Thyroid gland (tissue), 4 donors: ENCODE results near the gene ST3GAL4. TPM values are rescaled to one million over a fixed set of nuclear protein-coding genes. Genes with fewer than 3 reads are reported as not detected.

ENCODE experiments used
- DNase-seq, 2 donors: peaks; one replicate each; pipeline ENCODE4 v3.0.0-alpha.2; 2019
- H3K27ac ChIP-seq, 3 donors: fragments of 200-600 bp; sonication (generic); 1 replicate in 2 of 3; 2 replicates in 1 of 3; pipeline ENCODE4 v1.5.1; 2016 to 2019; ENCODE audit warnings: mild to moderate bottlenecking in 1 of 3, moderate library complexity in 1 of 3
- H3K27me3 ChIP-seq: fragments of 200-600 bp; sonication (generic); one replicate; pipeline ENCODE4 v1.5.1; 2019
- H3K36me3 ChIP-seq, 2 donors: fragments of 200-600 bp; sonication (generic); one replicate each; pipeline ENCODE4 v1.5.1; 2016 to 2019
- H3K4me1 ChIP-seq, 2 donors: fragments of 200-600 bp; sonication (generic); one replicate each; pipeline ENCODE4 v1.5.1; 2017 to 2019
- H3K4me3 ChIP-seq, 3 donors: fragments of 200-600 bp; sonication (generic); replicated peaks in 1 of 3; 1 replicate in 2 of 3; 2 replicates in 1 of 3; pipeline ENCODE4 v1.5.1; 2016; ENCODE audit warnings: mild to moderate bottlenecking in 1 of 3
- H3K9me3 ChIP-seq: fragments of 200-600 bp; sonication (generic); one replicate; pipeline ENCODE4 v1.5.1; 2017
- POLR2A ChIP-seq, 2 donors: fragments of 450-650 bp; IDR thresholded peaks; one replicate each; pipeline ENCODE4 v1.6.1; 2017; ENCODE audit warnings: antibody characterized with exemption in 2 of 2, mild to moderate bottlenecking in 2 of 2, moderate library complexity in 1 of 2
- WGBS, 2 donors: methylation state at CpG; one replicate each; pipeline ENCODE4 v1.1.5; 2017; 5-methylcytosine and 5-hydroxymethylcytosine counted together
- intact Hi-C: fragments of 100-400 bp; cut with DNase I; formaldehyde crosslinking; loops from one replicate; pipeline ENCODE4 v1.15.1; 2023
- total RNA-seq, 4 donors: library from RNA; depleted of rRNA; stranded (reverse); fragments of >200 nt; gene quantifications; one replicate each; pipeline ENCODE4 v1.2.3, GENCODE V29; 2016
- TF ChIP-seq, protein P1 (sequence below), 6 experiments: fragments of 200-600 bp in 3 of 6; fragments of 450-650 bp in 3 of 6; sonication (generic) in 3 of 6; IDR thresholded peaks; one replicate each; pipeline ENCODE4 v1.5.1; 2016 to 2019; ENCODE audit warnings: antibody characterized with exemption in 6 of 6, mild to moderate bottlenecking in 2 of 6, inconsistent platforms in 1 of 6, moderate library complexity in 1 of 6

Gene ST3GAL4
- total RNA-seq, 4 donors from 2014 or later = 5.3 to 33.9 (median 26.4) TPM

DNA sequence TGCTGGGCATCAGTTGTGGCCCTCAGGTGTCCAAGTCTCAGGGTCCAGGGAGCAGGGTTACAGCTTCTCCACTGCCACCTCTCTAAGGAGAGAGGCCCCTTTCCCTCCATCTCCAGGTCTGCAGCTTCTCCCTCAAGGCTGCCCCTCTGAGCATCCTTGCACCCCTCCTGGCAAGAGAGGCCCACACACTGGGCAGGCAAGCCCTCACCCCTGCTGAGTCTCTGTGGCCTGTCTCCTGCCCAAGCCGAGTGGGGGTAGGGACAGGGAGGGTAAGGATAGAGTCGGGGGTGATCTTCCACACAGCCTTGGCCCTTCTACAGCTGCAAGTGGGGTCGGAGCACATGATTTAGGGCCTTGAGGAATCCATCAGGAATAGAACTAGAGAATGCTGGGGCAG, 76.6 kb downstream of the ST3GAL4 start:
- peaks cover 0 to 8% of the 10 kb centered on the region in 2 donors for H3K4me1 ChIP-seq

DNA sequence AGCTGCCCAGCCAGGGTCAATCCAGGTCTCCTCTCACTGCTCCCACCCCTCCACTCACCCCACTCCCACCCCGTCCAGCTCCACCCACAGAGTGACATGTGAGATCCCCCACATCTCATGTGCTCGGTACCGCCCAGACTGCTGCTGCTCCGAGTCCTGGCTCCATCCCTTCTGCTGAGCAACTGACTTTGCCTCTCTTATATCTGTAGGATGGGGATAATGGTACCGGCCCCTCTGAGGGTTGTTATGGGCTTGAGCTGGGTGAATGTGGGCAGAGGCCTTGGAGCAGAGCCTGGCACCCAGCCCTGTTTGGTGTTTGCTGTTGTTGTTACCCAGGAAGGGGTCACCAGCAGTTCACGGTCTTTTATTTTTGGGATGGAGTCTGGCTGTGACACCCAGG, 77.0 kb downstream of the ST3GAL4 start:
- Histone ChIP-seq H3K36me3 (no peaks in the 10 kb centered on the region), H3K9me3 (no peaks in the 10 kb centered on the region), H3K4me3 (no peak overlapping the region), H3K27ac (peak overlapping the region in 2 of 3 donors; percentile 38 to 63), H3K4me1 (peaks cover 0 to 8% of the 10 kb centered on the region in 2 donors), H3K27me3 (no peaks in the 10 kb centered on the region)
- DNase-seq = no peak
- intact Hi-C loops = no loop called here
- WGBS, 2 donors = 66 to 92% methylated on average over 4 to 5 of the region's 6 CpGs
- TF ChIP-seq, protein P1, sequence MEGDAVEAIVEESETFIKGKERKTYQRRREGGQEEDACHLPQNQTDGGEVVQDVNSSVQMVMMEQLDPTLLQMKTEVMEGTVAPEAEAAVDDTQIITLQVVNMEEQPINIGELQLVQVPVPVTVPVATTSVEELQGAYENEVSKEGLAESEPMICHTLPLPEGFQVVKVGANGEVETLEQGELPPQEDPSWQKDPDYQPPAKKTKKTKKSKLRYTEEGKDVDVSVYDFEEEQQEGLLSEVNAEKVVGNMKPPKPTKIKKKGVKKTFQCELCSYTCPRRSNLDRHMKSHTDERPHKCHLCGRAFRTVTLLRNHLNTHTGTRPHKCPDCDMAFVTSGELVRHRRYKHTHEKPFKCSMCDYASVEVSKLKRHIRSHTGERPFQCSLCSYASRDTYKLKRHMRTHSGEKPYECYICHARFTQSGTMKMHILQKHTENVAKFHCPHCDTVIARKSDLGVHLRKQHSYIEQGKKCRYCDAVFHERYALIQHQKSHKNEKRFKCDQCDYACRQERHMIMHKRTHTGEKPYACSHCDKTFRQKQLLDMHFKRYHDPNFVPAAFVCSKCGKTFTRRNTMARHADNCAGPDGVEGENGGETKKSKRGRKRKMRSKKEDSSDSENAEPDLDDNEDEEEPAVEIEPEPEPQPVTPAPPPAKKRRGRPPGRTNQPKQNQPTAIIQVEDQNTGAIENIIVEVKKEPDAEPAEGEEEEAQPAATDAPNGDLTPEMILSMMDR (IDR thresholded peaks at IDR 0.05) = no peak
- TF ChIP-seq POLR2A (IDR thresholded peaks at IDR 0.05) = no peak

More for the DNA sequence above, 76.6 kb downstream of the ST3GAL4 start:
- no peak overlapping the region for H3K4me3 ChIP-seq
- no peak for DNase-seq
- H3K27ac ChIP-seq = peak overlapping the region in 2 of 3 donors; percentile 38 to 63
- 65 to 75% methylated on average over 3 of the region's 3 CpGs for WGBS, 2 donors
- H3K9me3 ChIP-seq = no peaks in the 10 kb centered on the region
- no peaks in the 10 kb centered on the region for H3K36me3 ChIP-seq
- no peak for TF ChIP-seq POLR2A (IDR thresholded peaks at IDR 0.05)
- TF ChIP-seq, protein P1 (IDR thresholded peaks at IDR 0.05) = no peak
- H3K27me3 ChIP-seq = no peaks in the 10 kb centered on the region
- intact Hi-C loops = no loop called here

DNA sequence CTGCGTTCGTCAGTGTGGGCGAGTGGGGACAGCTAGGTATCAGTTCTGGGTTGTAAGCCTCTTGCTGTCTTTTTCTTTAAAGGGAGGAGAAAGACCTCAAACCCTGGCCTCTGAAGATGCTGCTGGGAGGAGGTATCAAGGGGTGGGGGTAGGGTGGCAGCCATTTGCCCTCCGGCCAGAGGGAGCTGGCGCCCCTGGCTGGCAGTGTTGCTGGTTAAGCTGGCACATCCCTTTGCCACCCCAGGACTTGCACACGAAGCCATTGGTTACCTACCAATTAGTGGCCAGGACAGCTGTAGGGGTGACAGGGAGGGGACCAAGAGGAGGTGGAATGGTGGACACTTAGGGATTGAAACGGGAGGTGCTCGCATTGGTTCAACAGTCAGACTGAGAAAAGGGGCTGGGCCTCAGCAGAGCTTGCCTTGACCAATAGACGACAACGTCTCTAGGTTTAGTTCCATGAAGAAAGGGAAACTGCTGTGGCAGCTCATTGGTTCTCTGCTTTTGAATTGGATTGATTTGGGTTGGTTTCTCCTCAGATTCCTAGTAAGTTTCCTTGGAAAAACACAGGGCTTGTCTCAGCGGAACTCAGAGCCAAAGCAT, 77.9 kb downstream of the ST3GAL4 start:
- no peak overlapping the region for H3K27ac ChIP-seq
- H3K9me3 ChIP-seq = no peaks in the 10 kb centered on the region
- peaks cover 0 to 8% of the 10 kb centered on the region in 2 donors for H3K4me1 ChIP-seq
- intact Hi-C loops = no loop called here
- H3K4me3 ChIP-seq = no peak overlapping the region
- 83 to 85% methylated on average over 11 of the region's 11 CpGs for WGBS, 2 donors
- TF ChIP-seq, protein P1 (IDR thresholded peaks at IDR 0.05) = no peak
- no peak for TF ChIP-seq POLR2A (IDR thresholded peaks at IDR 0.05)
- H3K27me3 ChIP-seq = no peaks in the 10 kb centered on the region
- no peaks in the 10 kb centered on the region for H3K36me3 ChIP-seq
- no peak for DNase-seq

DNA sequence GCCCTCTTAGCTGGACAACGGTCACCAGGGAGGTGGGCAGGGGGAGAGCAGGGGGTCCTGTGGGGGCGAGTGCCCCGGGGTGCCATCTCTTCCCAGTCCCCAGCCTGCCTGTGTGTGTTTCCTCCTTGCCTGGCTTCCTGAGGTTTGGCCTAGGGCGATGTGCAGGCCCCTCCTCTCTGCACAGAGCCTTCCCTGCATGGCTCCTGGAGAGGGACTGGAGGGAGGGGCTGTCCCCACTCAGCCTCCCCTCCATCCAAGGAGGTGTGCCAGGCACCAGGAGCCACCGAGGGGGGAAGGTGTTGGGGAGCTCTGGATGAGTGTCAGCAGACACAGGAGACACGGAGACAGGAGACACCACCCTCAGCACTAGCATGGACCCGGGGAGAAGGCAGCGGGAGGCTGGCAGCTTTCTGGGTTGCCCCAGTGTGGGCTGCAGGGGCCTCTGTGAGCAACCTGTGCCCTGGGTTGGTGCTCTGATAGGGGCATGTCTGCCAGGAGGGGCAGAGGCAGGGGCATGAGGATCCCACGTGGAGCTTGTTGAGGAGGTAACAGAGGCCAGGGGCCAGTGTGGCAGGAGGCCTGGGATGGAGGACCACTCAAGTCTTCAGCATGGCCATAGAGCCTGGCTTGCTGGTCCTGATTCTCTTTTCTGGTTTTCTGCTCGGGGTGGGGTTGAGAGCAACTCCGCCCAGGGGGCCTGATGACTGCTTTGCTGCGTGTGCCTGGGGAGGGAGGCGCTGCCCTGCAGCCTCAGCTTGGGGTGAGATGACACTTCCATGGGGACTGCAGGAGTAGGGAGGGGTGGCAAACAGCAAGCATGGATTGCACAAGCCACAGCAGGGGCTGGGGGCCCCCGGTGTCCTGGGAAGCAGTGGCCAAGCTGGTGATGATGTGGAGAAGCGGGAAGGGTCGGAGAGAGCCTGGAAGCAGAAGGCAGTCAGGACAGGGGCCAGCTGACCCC, 78.8 kb downstream of the ST3GAL4 start:
- H3K27ac ChIP-seq = no peak overlapping the region
- 76 to 77% methylated on average over 7 to 16 of the region's 16 CpGs for WGBS, 2 donors
- no peak for DNase-seq
- peaks cover 0 to 8% of the 10 kb centered on the region in 2 donors for H3K4me1 ChIP-seq
- no peak for TF ChIP-seq POLR2A (IDR thresholded peaks at IDR 0.05)
- TF ChIP-seq, protein P1 (IDR thresholded peaks at IDR 0.05) = no peak
- intact Hi-C loops = no loop called here
- H3K36me3 ChIP-seq = no peaks in the 10 kb centered on the region
- H3K27me3 ChIP-seq = no peaks in the 10 kb centered on the region
- no peaks in the 10 kb centered on the region for H3K9me3 ChIP-seq
- H3K4me3 ChIP-seq = no peak overlapping the region

DNA sequence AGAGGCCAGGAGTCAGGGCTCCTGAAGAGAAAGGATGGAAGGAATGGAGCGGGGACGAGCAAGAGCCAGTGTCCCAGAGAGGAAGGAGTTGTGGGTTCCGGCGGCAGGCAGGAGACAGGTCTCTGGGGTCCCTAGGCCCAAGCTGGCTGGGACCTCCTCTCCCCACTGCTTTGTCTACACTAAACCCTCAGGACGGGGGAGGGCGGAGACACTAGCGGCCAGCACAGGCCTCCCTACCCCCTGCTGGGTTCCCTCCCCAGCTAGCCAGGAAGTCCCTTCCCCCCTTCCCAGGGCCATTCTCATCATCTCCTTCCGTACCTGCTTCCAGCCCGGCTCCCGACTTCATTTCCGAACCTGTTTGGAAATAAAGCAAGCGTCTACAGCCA, 79.5 kb downstream of the ST3GAL4 start:
- intact Hi-C loops = no loop called here

More for the DNA sequence above, 79.5 kb downstream of the ST3GAL4 start:
- peaks cover 0 to 10% of the 10 kb centered on the region in 2 donors for H3K4me1 ChIP-seq
- no peak overlapping the region for H3K27ac ChIP-seq
- TF ChIP-seq, protein P1 (IDR thresholded peaks at IDR 0.05) = no peak
- no peak for TF ChIP-seq POLR2A (IDR thresholded peaks at IDR 0.05)
- no peak for DNase-seq
- no peaks in the 10 kb centered on the region for H3K9me3 ChIP-seq
- H3K36me3 ChIP-seq = no peaks in the 10 kb centered on the region
- no peaks in the 10 kb centered on the region for H3K27me3 ChIP-seq
- 81 to 86% methylated on average over 12 of the region's 12 CpGs for WGBS, 2 donors
- H3K4me3 ChIP-seq = no peak overlapping the region
